Keratinocyte (primary cell): ENCODE results near the gene SELE. TPM values are rescaled to one million over a fixed set of nuclear protein-coding genes. Genes with fewer than 3 reads are reported as not detected.
"Not testable (repeated sequence)": the region's sequence is repeated elsewhere in the genome, so short reads cannot be mapped to it uniquely, and the experiment has no call there.

Source experiments
- DNase-seq: peaks from one replicate; pipeline ENCODE4 v3.0.0-alpha.2; 2011; ENCODE audit warnings: low read depth, missing footprints, low spot score
- FAIRE-seq: peaks from 2 replicates; lab custom pipeline; 2011; peaks lifted over from hg19 to GRCh38; lab: Jason Lieb, UNC
- H2AFZ ChIP-seq: 2 replicates; pipeline ENCODE4 v1.6.0; 2012; ENCODE audit warnings: low read length, control low read depth, inconsistent platforms; ENCODE audit not compliant: control insufficient read depth
- H3K27ac ChIP-seq: 2 replicates; pipeline ENCODE4 v1.5.1; 2011; ENCODE audit warnings: low read length; ENCODE audit not compliant: control insufficient read depth, insufficient read depth
- H3K27me3 ChIP-seq: 3 replicates; pipeline ENCODE4 v1.6.0; 2011; ENCODE audit warnings: low read length; ENCODE audit not compliant: control insufficient read depth, insufficient read depth; ENCODE audit errors: extremely low read depth
- H3K36me3 ChIP-seq, 2 experiments: 2 replicates in 1 of 2; 3 replicates in 1 of 2; pipeline ENCODE4 v1.5.1; 2011; ENCODE audit warnings: low read length in 2 of 2, mild to moderate bottlenecking in 1 of 2; ENCODE audit not compliant: control insufficient read depth in 2 of 2, insufficient read depth in 2 of 2; ENCODE audit errors: extremely low read depth in 1 of 2
- H3K4me1 ChIP-seq: 3 replicates; pipeline ENCODE4 v1.5.1; 2011; ENCODE audit warnings: low read length; ENCODE audit not compliant: control insufficient read depth, insufficient read depth; ENCODE audit errors: extremely low read depth
- H3K4me2 ChIP-seq: 3 replicates; pipeline ENCODE4 v1.6.0; 2011; ENCODE audit warnings: low read depth, low read length; ENCODE audit not compliant: control insufficient read depth, insufficient read depth; ENCODE audit errors: extremely low read depth
- H3K4me3 ChIP-seq, 3 experiments: fragments of 200-600 bp in 1 of 3; sonication (generic) in 1 of 3; 2 replicates in 2 of 3; 3 replicates in 1 of 3; pipeline ENCODE4 v1.5.1; 2011 to 2016; ENCODE audit warnings: low read length in 3 of 3, mild to moderate bottlenecking in 3 of 3, control low read depth in 2 of 3, inconsistent platforms in 1 of 3, low read depth in 1 of 3, mixed read lengths in 1 of 3, mixed run types in 1 of 3, moderate library complexity in 1 of 3; ENCODE audit not compliant: control insufficient read depth in 2 of 3, insufficient read depth in 2 of 3; ENCODE audit errors: extremely low read depth in 1 of 3
- H3K79me2 ChIP-seq: 2 replicates; pipeline ENCODE4 v1.6.0; 2012; ENCODE audit warnings: low read length; ENCODE audit not compliant: control insufficient read depth, insufficient read depth
- H3K9ac ChIP-seq: 3 replicates; pipeline ENCODE4 v1.6.0; 2011; ENCODE audit warnings: low read length; ENCODE audit not compliant: control insufficient read depth, insufficient read depth; ENCODE audit errors: extremely low read depth
- H3K9me1 ChIP-seq: 3 replicates; pipeline ENCODE4 v1.6.0; 2011; ENCODE audit warnings: low read length; ENCODE audit not compliant: control insufficient read depth, insufficient read depth; ENCODE audit errors: extremely low read depth
- H3K9me3 ChIP-seq: 2 replicates; pipeline ENCODE4 v1.5.1; 2012; ENCODE audit warnings: low read depth, low read length; ENCODE audit not compliant: control insufficient read depth
- H4K20me1 ChIP-seq: 3 replicates; pipeline ENCODE4 v1.6.0; 2011; ENCODE audit warnings: low read length; ENCODE audit not compliant: control insufficient read depth, insufficient read depth; ENCODE audit errors: extremely low read depth
- EZH2 ChIP-seq: IDR thresholded peaks from one replicate; pipeline ENCODE4 v1.6.1; 2012; ENCODE audit warnings: inconsistent platforms, mild to moderate bottlenecking, low read length, moderate library complexity
- dilution Hi-C: fragments of 300-500 bp; cut with MboI; formaldehyde crosslinking; loops from one replicate; pipeline ENCODE4 v1.7.0; 2020; ENCODE audit warnings: low sequenced_read_pairs; ENCODE audit not compliant: extremely low pct_ligation_motif_present
- polyA plus RNA-seq, 5 experiments: library from polyadenylated mRNA; depleted of rRNA in 3 of 5; stranded (reverse) in 3 of 5; stranded (forward) in 1 of 5; unstranded in 1 of 5; fragments of >200 nt; gene quantifications; 1 replicate in 1 of 5; 2 replicates in 3 of 5; 3 replicates in 1 of 5; pipeline versions ENCODE4 v1.2.1 to v1.2.3, GENCODE V29; 2011 to 2012; ENCODE audit warnings: missing spikeins in 2 of 5, low read depth in 1 of 5, low replicate concordance in 1 of 5
- TF ChIP-seq, protein P1 (sequence below), 3 experiments: IDR thresholded peaks in 1 of 3; conservative IDR thresholded peaks in 1 of 3; optimal IDR thresholded peaks in 1 of 3; 2 replicates in 2 of 3; 3 replicates in 1 of 3; pipeline versions ENCODE3 to v1.5.1; 2011; ENCODE audit warnings: low read length in 3 of 3, mild to moderate bottlenecking in 3 of 3, moderate library complexity in 2 of 3, control low read depth in 1 of 3, inconsistent platforms in 1 of 3; ENCODE audit not compliant: insufficient read depth in 2 of 3; ENCODE audit errors: extremely low read depth in 1 of 3

SELE gene
- polyA plus RNA-seq, 1 donor (not counting 4 experiments of a cell fraction or from before 2014, with no cell fraction given), result not detected

DNA sequence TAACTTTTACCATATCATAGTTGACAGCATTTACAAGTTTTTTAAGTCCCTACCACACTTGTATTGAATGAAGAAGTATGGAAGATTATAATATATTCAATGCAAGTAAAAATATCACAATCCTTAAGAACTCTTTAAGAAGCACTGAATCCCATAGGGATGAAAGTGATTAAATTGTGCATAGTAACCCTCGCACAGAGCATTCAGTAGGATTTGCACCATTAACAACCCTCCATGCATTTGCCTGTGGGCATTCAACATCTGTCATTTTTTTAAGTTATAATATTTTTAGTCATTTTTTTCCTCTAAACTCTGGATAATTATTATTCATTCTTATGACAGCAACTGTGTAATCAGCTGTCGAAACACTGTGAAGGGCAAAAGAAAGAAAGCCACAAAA lies 10.1 kb downstream of the SELE start:
- Histone ChIP-seq H3K9ac (no peak overlapping the region), H3K4me1 (no peaks in the 10 kb centered on the region), H3K9me3 (no peaks in the 10 kb centered on the region), H3K79me2 (no peaks in the 10 kb centered on the region), H3K9me1 (no peaks in the 10 kb centered on the region), H2AFZ (no peak overlapping the region), H3K27ac (no peak overlapping the region), H4K20me1 (no peaks in the 10 kb centered on the region), H3K36me3 (no peaks in the 10 kb centered on the region), H3K4me3 (no peak overlapping the region), H3K4me2 (no peak overlapping the region), H3K27me3 (no peaks in the 10 kb centered on the region)
- DNase-seq (no peak), FAIRE-seq (no peak)
- TF ChIP-seq, protein P1, sequence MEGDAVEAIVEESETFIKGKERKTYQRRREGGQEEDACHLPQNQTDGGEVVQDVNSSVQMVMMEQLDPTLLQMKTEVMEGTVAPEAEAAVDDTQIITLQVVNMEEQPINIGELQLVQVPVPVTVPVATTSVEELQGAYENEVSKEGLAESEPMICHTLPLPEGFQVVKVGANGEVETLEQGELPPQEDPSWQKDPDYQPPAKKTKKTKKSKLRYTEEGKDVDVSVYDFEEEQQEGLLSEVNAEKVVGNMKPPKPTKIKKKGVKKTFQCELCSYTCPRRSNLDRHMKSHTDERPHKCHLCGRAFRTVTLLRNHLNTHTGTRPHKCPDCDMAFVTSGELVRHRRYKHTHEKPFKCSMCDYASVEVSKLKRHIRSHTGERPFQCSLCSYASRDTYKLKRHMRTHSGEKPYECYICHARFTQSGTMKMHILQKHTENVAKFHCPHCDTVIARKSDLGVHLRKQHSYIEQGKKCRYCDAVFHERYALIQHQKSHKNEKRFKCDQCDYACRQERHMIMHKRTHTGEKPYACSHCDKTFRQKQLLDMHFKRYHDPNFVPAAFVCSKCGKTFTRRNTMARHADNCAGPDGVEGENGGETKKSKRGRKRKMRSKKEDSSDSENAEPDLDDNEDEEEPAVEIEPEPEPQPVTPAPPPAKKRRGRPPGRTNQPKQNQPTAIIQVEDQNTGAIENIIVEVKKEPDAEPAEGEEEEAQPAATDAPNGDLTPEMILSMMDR (optimal IDR thresholded peaks at IDR 0.05 in 1 of 3, IDR thresholded peaks at IDR 0.05 in 1 of 3, conservative IDR thresholded peaks at IDR 0.05 in 1 of 3; ENCODE audit: extremely low read depth in 1 of 3, insufficient read depth in 2 of 3, low read length in 3 of 3), result no peak
- TF ChIP-seq EZH2, result no peak
- dilution Hi-C loops, result no loop called here

DNA sequence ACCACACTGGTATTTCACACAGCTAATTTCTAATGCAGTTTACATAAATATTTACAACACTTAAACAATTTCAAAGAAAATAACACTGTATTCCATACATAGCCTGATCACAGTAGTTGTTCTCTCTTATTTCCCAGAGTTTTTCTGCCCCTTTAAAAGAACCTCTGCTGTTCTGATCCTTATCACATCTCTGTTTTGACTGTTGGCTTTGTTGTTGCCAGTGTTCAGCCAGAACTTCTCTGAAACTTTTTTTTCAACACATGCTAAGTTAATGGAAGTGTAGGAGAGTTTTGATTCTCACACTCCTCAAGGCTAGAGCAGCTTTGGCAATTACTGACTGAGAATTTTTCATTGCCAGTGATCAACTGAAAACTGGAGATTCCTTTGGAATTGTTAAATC lies 11.1 kb downstream of the SELE start:
- Histone ChIP-seq H3K4me1 (no peaks in the 10 kb centered on the region), H3K36me3 (no peaks in the 10 kb centered on the region), H3K9ac (no peak overlapping the region), H3K4me2 (no peak overlapping the region), H3K9me1 (no peaks in the 10 kb centered on the region), H3K79me2 (no peaks in the 10 kb centered on the region), H3K27ac (no peak overlapping the region), H3K9me3 (no peaks in the 10 kb centered on the region), H3K4me3 (no peak overlapping the region), H3K27me3 (no peaks in the 10 kb centered on the region), H2AFZ (no peak overlapping the region), H4K20me1 (no peaks in the 10 kb centered on the region)
- dilution Hi-C loops, result no loop called here
- FAIRE-seq (no peak), DNase-seq (no peak)
- no peak for TF ChIP-seq EZH2
- TF ChIP-seq, protein P1 (optimal IDR thresholded peaks at IDR 0.05 in 1 of 3, IDR thresholded peaks at IDR 0.05 in 1 of 3, conservative IDR thresholded peaks at IDR 0.05 in 1 of 3; ENCODE audit: extremely low read depth in 1 of 3, insufficient read depth in 2 of 3, low read length in 3 of 3), result no peak

DNA sequence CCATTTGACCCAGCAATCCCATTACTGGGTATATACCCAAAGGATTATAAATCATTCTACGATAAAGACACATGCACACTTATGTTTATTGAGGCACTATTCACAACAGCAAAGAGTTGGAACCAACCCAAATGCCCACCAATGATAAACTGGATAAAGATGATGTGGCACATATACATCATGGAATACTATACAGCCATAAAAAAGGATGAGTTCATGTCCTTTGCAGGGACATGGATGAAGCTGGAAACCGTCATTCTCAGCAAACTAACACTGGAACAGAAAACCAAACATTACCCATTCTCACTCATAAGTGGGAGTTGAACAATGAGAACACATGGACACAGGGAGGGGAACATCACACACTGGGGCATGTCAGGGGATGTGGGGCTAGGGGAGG lies 18.8 kb downstream of the SELE start:
- H3K9me1 ChIP-seq, FAIRE-seq, H3K9me3 ChIP-seq, H3K27ac ChIP-seq, H3K9ac ChIP-seq, H3K27me3 ChIP-seq, dilution Hi-C loops, H4K20me1 ChIP-seq, H3K4me3 ChIP-seq, DNase-seq, H3K4me2 ChIP-seq, H2AFZ ChIP-seq, H3K79me2 ChIP-seq, H3K4me1 ChIP-seq, H3K36me3 ChIP-seq: not testable (repeated sequence)

DNA sequence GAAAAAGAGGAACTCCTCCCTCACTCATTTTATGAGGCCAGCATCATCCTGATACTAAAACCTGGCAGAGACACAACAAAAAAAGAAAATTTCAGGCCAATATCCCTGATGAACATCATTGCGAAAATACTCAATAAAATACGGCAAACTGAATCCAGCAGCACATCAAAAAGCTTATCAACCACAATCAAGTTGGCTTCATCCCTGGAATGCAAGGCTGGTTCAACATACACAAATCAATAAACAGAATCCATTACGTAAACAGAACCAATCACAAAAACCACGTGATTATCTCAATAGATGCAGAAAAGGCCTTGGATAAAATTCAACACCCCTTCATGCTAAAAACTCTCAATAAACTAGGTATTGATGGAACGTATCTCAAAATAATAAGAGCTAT lies 20.8 kb downstream of the SELE start:
- H3K4me3 ChIP-seq, H3K27ac ChIP-seq, FAIRE-seq, H3K27me3 ChIP-seq, H3K9me1 ChIP-seq, H3K79me2 ChIP-seq, H3K4me2 ChIP-seq, H4K20me1 ChIP-seq, H3K9me3 ChIP-seq, H3K4me1 ChIP-seq, dilution Hi-C loops, DNase-seq, H3K9ac ChIP-seq, H2AFZ ChIP-seq, H3K36me3 ChIP-seq: not testable (repeated sequence)
